ENCODE data around the gene PGBD5. TPM values are rescaled to one million over a fixed set of nuclear protein-coding genes. Genes with fewer than 3 reads are reported as not detected.

The PGBD5 gene
- total and polyA plus RNA-seq, 2 experiments from 2014 or later = 0.82 to 2.4 TPM

- 92% methylated on average over 6 of the region's 6 CpGs for WGBS (ENCODE audit: low lambda C conversion rate, missing lambda C conversion rate)
These were observed 123.1 kb downstream of the PGBD5 start for GRCh38 chr1:230303069-230303468.

DNA sequence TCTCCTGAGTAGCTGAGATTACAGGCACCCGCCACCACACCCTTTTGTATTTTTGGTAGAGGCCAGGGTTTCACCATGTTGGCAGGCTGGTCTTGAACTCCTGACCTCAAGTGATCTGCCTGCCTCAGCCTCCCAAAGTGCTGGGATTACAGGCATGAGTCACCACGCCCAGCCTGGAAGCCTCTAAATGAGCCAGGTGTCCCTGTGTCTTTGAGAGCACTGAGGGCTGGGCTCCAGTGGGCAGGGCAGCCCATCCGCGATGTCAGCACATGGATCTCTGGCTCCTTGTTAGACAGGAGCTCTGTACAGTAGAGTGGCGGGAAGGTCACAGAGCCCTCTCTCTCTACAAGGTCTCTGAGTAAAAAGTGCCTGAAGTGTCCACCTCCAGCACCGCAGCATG, 124.3 kb downstream of the PGBD5 start:
- H3K27me3 ChIP-seq = no peaks in the 10 kb centered on the region
- H3K4me2 ChIP-seq = no peak overlapping the region
- no peaks in the 10 kb centered on the region for H3K4me1 ChIP-seq (ENCODE audit: insufficient read depth)
- no peak overlapping the region for H3K27ac ChIP-seq
- no peaks in the 10 kb centered on the region for H3K9me2 ChIP-seq (replicated peaks; ENCODE audit: insufficient read depth)
- H3K79me2 ChIP-seq = no peaks in the 10 kb centered on the region
- H4K20me1 ChIP-seq (ENCODE audit: insufficient read depth, poor library complexity, severe bottlenecking) = no peaks in the 10 kb centered on the region
- DNase-seq (ENCODE audit: low spot score) = no peak
- WGBS (ENCODE audit: low lambda C conversion rate, missing lambda C conversion rate) = 97% methylated on average over 6 of the region's 6 CpGs
- H3K9me3 ChIP-seq (ENCODE audit: low read depth) = no peaks in the 10 kb centered on the region
- H2AFZ ChIP-seq = no peak overlapping the region
- H3K36me3 ChIP-seq (replicated peaks; ENCODE audit: insufficient read depth, low read depth) = no peaks in the 10 kb centered on the region
- no peak overlapping the region for H3K4me3 ChIP-seq
- TF ChIP-seq, protein P1, sequence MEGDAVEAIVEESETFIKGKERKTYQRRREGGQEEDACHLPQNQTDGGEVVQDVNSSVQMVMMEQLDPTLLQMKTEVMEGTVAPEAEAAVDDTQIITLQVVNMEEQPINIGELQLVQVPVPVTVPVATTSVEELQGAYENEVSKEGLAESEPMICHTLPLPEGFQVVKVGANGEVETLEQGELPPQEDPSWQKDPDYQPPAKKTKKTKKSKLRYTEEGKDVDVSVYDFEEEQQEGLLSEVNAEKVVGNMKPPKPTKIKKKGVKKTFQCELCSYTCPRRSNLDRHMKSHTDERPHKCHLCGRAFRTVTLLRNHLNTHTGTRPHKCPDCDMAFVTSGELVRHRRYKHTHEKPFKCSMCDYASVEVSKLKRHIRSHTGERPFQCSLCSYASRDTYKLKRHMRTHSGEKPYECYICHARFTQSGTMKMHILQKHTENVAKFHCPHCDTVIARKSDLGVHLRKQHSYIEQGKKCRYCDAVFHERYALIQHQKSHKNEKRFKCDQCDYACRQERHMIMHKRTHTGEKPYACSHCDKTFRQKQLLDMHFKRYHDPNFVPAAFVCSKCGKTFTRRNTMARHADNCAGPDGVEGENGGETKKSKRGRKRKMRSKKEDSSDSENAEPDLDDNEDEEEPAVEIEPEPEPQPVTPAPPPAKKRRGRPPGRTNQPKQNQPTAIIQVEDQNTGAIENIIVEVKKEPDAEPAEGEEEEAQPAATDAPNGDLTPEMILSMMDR (IDR thresholded peaks at IDR 0.05; ENCODE audit: poor library complexity) = no peak
- no peak for TF ChIP-seq EZH2phosphoT487 (IDR thresholded peaks at IDR 0.05; ENCODE audit: low read depth, severe bottlenecking, unreplicated experiment)
- TF ChIP-seq EZH2 (IDR thresholded peaks at IDR 0.05; ENCODE audit: borderline replicate concordance) = no peak

More at GRCh38 chr1:230303069-230303468, 123.1 kb downstream of the PGBD5 start:
- H4K20me1 ChIP-seq (ENCODE audit: insufficient read depth, poor library complexity, severe bottlenecking) = no peaks in the 10 kb centered on the region
- H3K9me3 ChIP-seq (ENCODE audit: low read depth) = no peaks in the 10 kb centered on the region
- H3K27ac ChIP-seq = no peak overlapping the region
- DNase-seq (ENCODE audit: low spot score) = no peak
- H3K36me3 ChIP-seq (replicated peaks; ENCODE audit: insufficient read depth, low read depth) = no peaks in the 10 kb centered on the region
- no peaks in the 10 kb centered on the region for H3K79me2 ChIP-seq
- no peak overlapping the region for H3K4me2 ChIP-seq
- peaks cover 5% of the 10 kb centered on the region for H3K4me1 ChIP-seq (ENCODE audit: insufficient read depth)
- H3K4me3 ChIP-seq = no peak overlapping the region
- no peaks in the 10 kb centered on the region for H3K9me2 ChIP-seq (replicated peaks; ENCODE audit: insufficient read depth)
- no peak for TF ChIP-seq EZH2 (IDR thresholded peaks at IDR 0.05; ENCODE audit: borderline replicate concordance)
- H3K27me3 ChIP-seq = no peaks in the 10 kb centered on the region
- no peak overlapping the region for H2AFZ ChIP-seq

- no peak for DNase-seq (ENCODE audit: low spot score)
- no peak overlapping the region for H3K27ac ChIP-seq
- H3K79me2 ChIP-seq = no peaks in the 10 kb centered on the region
- no peak overlapping the region for H2AFZ ChIP-seq
- no peak overlapping the region for H3K4me2 ChIP-seq
- no peaks in the 10 kb centered on the region for H3K9me2 ChIP-seq (replicated peaks; ENCODE audit: insufficient read depth)
- H3K36me3 ChIP-seq (replicated peaks; ENCODE audit: insufficient read depth, low read depth) = no peaks in the 10 kb centered on the region
- WGBS (ENCODE audit: low lambda C conversion rate, missing lambda C conversion rate) = 92% methylated on average over 8 of the region's 8 CpGs
- no peaks in the 10 kb centered on the region for H3K4me1 ChIP-seq (ENCODE audit: insufficient read depth)
- no peaks in the 10 kb centered on the region for H3K27me3 ChIP-seq
- H3K9me3 ChIP-seq (ENCODE audit: low read depth) = no peaks in the 10 kb centered on the region
- TF ChIP-seq EZH2phosphoT487 (IDR thresholded peaks at IDR 0.05; ENCODE audit: low read depth, severe bottlenecking, unreplicated experiment) = no peak
- TF ChIP-seq, protein P1 (IDR thresholded peaks at IDR 0.05; ENCODE audit: poor library complexity) = no peak
- no peak for TF ChIP-seq EZH2 (IDR thresholded peaks at IDR 0.05; ENCODE audit: borderline replicate concordance)
- no peaks in the 10 kb centered on the region for H4K20me1 ChIP-seq (ENCODE audit: insufficient read depth, poor library complexity, severe bottlenecking)
- no peak overlapping the region for H3K4me3 ChIP-seq
These were observed 124.8 kb downstream of the PGBD5 start for GRCh38 chr1:230301322-230301721.

DNA sequence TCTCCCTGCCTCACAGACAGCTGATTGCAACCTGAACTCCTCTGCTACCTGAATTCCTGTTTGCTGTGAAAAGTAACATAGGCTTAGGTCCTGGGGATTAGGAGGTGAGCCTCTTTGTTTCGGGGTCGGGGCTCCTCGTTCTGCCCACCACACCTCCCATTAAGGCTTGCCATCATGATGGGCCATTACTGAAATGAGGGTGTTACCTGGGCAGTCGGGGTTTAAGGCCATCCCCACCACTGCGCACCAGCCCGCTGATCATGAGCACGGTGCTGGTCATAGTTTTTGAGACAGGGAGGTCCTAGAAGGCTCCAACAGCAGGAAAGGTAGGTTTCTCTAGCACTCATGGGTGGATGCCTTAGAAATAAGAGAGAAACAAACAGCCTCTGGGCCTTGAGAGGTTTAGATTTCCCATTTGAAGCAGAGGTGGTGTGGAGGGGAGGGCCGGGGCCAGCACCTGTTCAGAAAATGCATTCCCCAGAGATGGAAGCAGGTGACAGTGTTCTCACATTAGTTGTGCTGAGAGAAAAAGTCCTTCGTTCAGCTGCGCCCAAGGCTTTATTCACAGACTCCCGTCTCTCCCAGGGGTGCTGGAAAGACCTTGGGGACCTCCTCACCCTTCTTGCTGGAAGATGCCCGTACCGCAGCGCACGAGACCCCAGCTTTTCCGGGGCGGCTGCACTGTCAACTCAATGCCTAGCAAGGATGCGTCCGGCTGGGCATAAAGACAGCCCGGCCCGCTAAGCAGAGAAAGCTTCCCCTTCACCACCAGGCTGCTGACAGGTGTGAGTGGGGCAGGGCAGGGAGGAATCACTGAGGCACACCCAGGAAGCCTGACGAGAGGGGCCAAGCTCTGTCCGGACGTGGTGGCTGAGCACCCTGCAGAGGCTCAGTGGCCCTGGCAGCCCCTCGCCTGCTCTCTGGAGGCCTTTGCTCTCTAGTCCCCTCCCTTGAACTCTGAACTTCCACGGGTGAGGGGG, 125.5 kb downstream of the PGBD5 start:
- Histone ChIP-seq H3K4me2 (no peak overlapping the region), H3K4me3 (no peak overlapping the region), H3K4me1 (ENCODE audit: insufficient read depth) (no peaks in the 10 kb centered on the region), H3K36me3 (replicated peaks; ENCODE audit: insufficient read depth, low read depth) (no peaks in the 10 kb centered on the region), H3K79me2 (no peaks in the 10 kb centered on the region), H3K9me2 (replicated peaks; ENCODE audit: insufficient read depth) (no peaks in the 10 kb centered on the region), H4K20me1 (ENCODE audit: insufficient read depth, poor library complexity, severe bottlenecking) (no peaks in the 10 kb centered on the region), H3K27me3 (no peaks in the 10 kb centered on the region), H3K9me3 (ENCODE audit: low read depth) (no peaks in the 10 kb centered on the region), H3K27ac (no peak overlapping the region), H2AFZ (no peak overlapping the region)
- WGBS (ENCODE audit: low lambda C conversion rate, missing lambda C conversion rate) = 87% methylated on average over 26 of the region's 26 CpGs
- no peak for DNase-seq (ENCODE audit: low spot score)
- no peak for TF ChIP-seq EZH2 (IDR thresholded peaks at IDR 0.05; ENCODE audit: borderline replicate concordance)
- TF ChIP-seq, protein P1 (IDR thresholded peaks at IDR 0.05; ENCODE audit: poor library complexity) = no peak
- TF ChIP-seq EZH2phosphoT487 (IDR thresholded peaks at IDR 0.05; ENCODE audit: low read depth, severe bottlenecking, unreplicated experiment) = no peak
